Activated CD4-positive, alpha-beta T cell treated with anti-CD3 and anti-CD28 coated beads for 1 hour (primary cell): ENCODE data around the gene HNRNPA1.
"Not testable (repeated sequence)": the region's sequence is repeated elsewhere in the genome, so short reads cannot be mapped to it uniquely, and the experiment has no call there.

ENCODE experiments used
- DNase-seq: peaks from one replicate; pipeline ENCODE4 v3.0.0-alpha.2; 2020

HNRNPA1 gene

GRCh38 chr12:54300225-54300731 lies 19.8 kb downstream of the HNRNPA1 start:
- DNase-seq = no peak

- DNase-seq = no peak
These were observed 20.4 kb downstream of the HNRNPA1 start, which contains the start of gene NFE2 for GRCh38 chr12:54300732-54301427. NFE2 (minus strand) TSS chr12:54301015; CDS start chr12:54295248, 5,767 bp downstream.

- DNase-seq = no peak
These were observed 21.0 kb downstream of the HNRNPA1 start for GRCh38 chr12:54301428-54302048.

- no peak for DNase-seq
These were observed 23.1 kb downstream of the HNRNPA1 start for GRCh38 chr12:54303640-54304039.

- no peak for DNase-seq
These were observed 23.8 kb downstream of the HNRNPA1 start for GRCh38 chr12:54304187-54304810.

- DNase-seq = no peak
These were observed 26.6 kb downstream of the HNRNPA1 start for GRCh38 chr12:54306925-54307741.

- DNase-seq = no peak
These were observed 30.5 kb downstream of the HNRNPA1 start for GRCh38 chr12:54311051-54311450.

GRCh38 chr12:54312309-54312708 lies 31.8 kb downstream of the HNRNPA1 start:
- DNase-seq = not testable (repeated sequence)

- DNase-seq = no peak
These were observed 40.8 kb downstream of the HNRNPA1 start for GRCh38 chr12:54321363-54321762.

- peak; percentile 86 for DNase-seq
These were observed 44.3 kb downstream of the HNRNPA1 start, which contains the start of gene COPZ1 for GRCh38 chr12:54324617-54325441. COPZ1 (plus strand) TSS chr12:54325131; CDS start chr12:54325164, 33 bp downstream.

GRCh38 chr12:54325442-54326109 lies 45.0 kb downstream of the HNRNPA1 start:
- not testable (repeated sequence) for DNase-seq

- DNase-seq = no peak
These were observed 48.2 kb downstream of the HNRNPA1 start for GRCh38 chr12:54328595-54329337.

- DNase-seq = no peak
These were observed 49.2 kb downstream of the HNRNPA1 start for GRCh38 chr12:54329759-54330158.

GRCh38 chr12:54330442-54330841 lies 49.9 kb downstream of the HNRNPA1 start:
- no peak for DNase-seq

GRCh38 chr12:54331461-54331860 lies 50.9 kb downstream of the HNRNPA1 start:
- DNase-seq = no peak

- no peak for DNase-seq
These were observed 53.0 kb downstream of the HNRNPA1 start for GRCh38 chr12:54333420-54334034.
